A673 (cell line): ENCODE data around the gene LRRC25. TPM values are rescaled to one million over a fixed set of nuclear protein-coding genes. Genes with fewer than 3 reads are reported as not detected.

ENCODE experiments used
- BruUV-seq: library from RNA; stranded (reverse); fragments of 400-500 nt; replicated peaks from 2 replicates; lab custom pipeline; 2021; lab: Mats Ljungman, UMichigan
- CTCF ChIA-PET: fragments of 300-600 bp; sonication (Branson Sonifier 250); formaldehyde crosslinking; loops from one replicate; lab custom pipeline; 2022; ENCODE audit warnings: antibody characterized with exemption; lab: Charles Lee
- POLR2A ChIA-PET: fragments of 300-600 bp; sonication (Branson Sonifier 250); formaldehyde crosslinking; loops from one replicate; lab custom pipeline; 2022; ENCODE audit warnings: antibody characterized with exemption; ENCODE audit not compliant: low non-redundant PET; lab: Charles Lee
- DNase-seq: peaks from one replicate; pipeline ENCODE4 v3.0.0-alpha.2; 2015; ENCODE audit warnings: low spot score
- H3K27ac ChIP-seq: fragments of 200-600 bp; sonication (generic); 2 replicates; pipeline ENCODE4 v1.5.1; 2016; ENCODE audit warnings: mixed run types, low read depth, mild to moderate bottlenecking, mixed read lengths, antibody characterized with exemption, low read length; ENCODE audit not compliant: poor library complexity, severe bottlenecking
- H3K27me3 ChIP-seq: fragments of 200-600 bp; sonication (generic); replicated peaks from 2 replicates; pipeline ENCODE4 v1.6.1; 2017; ENCODE audit warnings: mixed run types, low read depth, mild to moderate bottlenecking, mixed read lengths, antibody characterized with exemption, low read length; ENCODE audit not compliant: insufficient read depth, poor library complexity
- H3K36me3 ChIP-seq: fragments of 200-600 bp; sonication (generic); 2 replicates; pipeline ENCODE4 v1.6.1; 2016; ENCODE audit warnings: mixed run types, mild to moderate bottlenecking, mixed read lengths, antibody characterized with exemption, low read length; ENCODE audit not compliant: insufficient read depth, poor library complexity, severe bottlenecking
- H3K4me1 ChIP-seq: fragments of 200-600 bp; sonication (generic); 2 replicates; pipeline ENCODE4 v1.6.1; 2017; ENCODE audit warnings: mixed run types, mild to moderate bottlenecking, mixed read lengths, antibody characterized with exemption, low read length; ENCODE audit not compliant: insufficient read depth, poor library complexity, severe bottlenecking
- H3K4me3 ChIP-seq: fragments of 200-600 bp; sonication (generic); 2 replicates; pipeline ENCODE4 v1.5.1; 2016; ENCODE audit warnings: low read depth, mixed run types, mild to moderate bottlenecking, mixed read lengths, low read length; ENCODE audit not compliant: poor library complexity, severe bottlenecking
- H3K9me3 ChIP-seq: fragments of 200-600 bp; sonication (generic); 2 replicates; pipeline ENCODE4 v1.6.1; 2016; ENCODE audit warnings: mixed run types, low read depth, mild to moderate bottlenecking, mixed read lengths, antibody characterized with exemption, low read length; ENCODE audit not compliant: poor library complexity, severe bottlenecking
- EZH2 ChIP-seq: fragments of 200-600 bp; sonication (generic); IDR thresholded peaks from 2 replicates; pipeline ENCODE4 v1.6.1; 2017; ENCODE audit warnings: borderline replicate concordance, low read depth, mild to moderate bottlenecking, mixed read lengths, antibody characterized with exemption, low read length; ENCODE audit not compliant: poor library complexity, severe bottlenecking
- intact Hi-C: fragments of 100-400 bp; cut with micrococcal nuclease; formaldehyde crosslinking; loops from one replicate; pipeline ENCODE4 v1.10.0; 2022; ENCODE audit not compliant: unreplicated experiment
- microRNA-seq: library from miRNA; unstranded; fragments of <30 nt; microRNA quantifications from one replicate; pipeline ENCODE4 v1.2.0, GENCODE V29; 2021
- total RNA-seq: library from RNA; stranded (reverse); gene quantifications from 2 replicates; pipeline ENCODE4 v1.2.3, GENCODE V29; 2021
- TF ChIP-seq, protein P1 (sequence below): fragments of 300-800, 200-600 bp; sonication (generic); conservative IDR thresholded peaks from 2 replicates; pipeline ENCODE4 v1.5.1; 2017; ENCODE audit warnings: low read depth, mild to moderate bottlenecking, antibody characterized with exemption, low read length, moderate library complexity, mixed read lengths

Gene LRRC25
- total RNA-seq, 1 experiment from 2014 or later = not detected

DNA sequence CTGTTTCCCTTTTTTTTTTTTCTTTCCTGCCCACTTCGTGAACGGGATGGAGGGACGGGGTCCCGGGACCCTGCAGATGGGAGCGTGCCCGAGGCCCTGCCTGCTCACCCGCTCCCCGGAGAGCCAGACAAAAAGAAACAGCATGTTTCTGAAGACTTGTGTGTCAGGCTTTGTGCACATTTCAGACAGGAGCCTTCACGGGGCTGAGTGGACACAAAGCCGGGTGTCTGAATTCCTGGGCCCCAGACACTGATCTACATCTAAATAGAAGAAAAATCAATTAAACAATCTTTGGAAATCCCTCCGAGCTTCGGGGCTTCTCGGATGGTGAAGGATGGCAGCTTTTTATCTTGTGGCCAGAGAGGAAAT is 52.9 kb downstream of the LRRC25 start:
- Histone ChIP-seq H3K4me1 (peaks cover 26% of the 10 kb centered on the region), H3K4me3 (no peak overlapping the region), H3K36me3 (no peaks in the 10 kb centered on the region), H3K27ac (peak overlapping the region; percentile 15), H3K9me3 (no peaks in the 10 kb centered on the region), H3K27me3 (no peaks in the 10 kb centered on the region)
- POLR2A ChIA-PET = no interaction called here
- intact Hi-C loops = no loop called here
- BruUV-seq = no TSS peak
- CTCF ChIA-PET = interaction anchor here (0.7 to 0.9 kb wide), 2 partner anchors 16 to 44 kb away, joined by 3 to 4 read pairs; no protein-coding TSS in a partner anchor
- no peak for DNase-seq
- TF ChIP-seq, protein P1, sequence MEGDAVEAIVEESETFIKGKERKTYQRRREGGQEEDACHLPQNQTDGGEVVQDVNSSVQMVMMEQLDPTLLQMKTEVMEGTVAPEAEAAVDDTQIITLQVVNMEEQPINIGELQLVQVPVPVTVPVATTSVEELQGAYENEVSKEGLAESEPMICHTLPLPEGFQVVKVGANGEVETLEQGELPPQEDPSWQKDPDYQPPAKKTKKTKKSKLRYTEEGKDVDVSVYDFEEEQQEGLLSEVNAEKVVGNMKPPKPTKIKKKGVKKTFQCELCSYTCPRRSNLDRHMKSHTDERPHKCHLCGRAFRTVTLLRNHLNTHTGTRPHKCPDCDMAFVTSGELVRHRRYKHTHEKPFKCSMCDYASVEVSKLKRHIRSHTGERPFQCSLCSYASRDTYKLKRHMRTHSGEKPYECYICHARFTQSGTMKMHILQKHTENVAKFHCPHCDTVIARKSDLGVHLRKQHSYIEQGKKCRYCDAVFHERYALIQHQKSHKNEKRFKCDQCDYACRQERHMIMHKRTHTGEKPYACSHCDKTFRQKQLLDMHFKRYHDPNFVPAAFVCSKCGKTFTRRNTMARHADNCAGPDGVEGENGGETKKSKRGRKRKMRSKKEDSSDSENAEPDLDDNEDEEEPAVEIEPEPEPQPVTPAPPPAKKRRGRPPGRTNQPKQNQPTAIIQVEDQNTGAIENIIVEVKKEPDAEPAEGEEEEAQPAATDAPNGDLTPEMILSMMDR = no peak
- no peak for TF ChIP-seq EZH2

DNA sequence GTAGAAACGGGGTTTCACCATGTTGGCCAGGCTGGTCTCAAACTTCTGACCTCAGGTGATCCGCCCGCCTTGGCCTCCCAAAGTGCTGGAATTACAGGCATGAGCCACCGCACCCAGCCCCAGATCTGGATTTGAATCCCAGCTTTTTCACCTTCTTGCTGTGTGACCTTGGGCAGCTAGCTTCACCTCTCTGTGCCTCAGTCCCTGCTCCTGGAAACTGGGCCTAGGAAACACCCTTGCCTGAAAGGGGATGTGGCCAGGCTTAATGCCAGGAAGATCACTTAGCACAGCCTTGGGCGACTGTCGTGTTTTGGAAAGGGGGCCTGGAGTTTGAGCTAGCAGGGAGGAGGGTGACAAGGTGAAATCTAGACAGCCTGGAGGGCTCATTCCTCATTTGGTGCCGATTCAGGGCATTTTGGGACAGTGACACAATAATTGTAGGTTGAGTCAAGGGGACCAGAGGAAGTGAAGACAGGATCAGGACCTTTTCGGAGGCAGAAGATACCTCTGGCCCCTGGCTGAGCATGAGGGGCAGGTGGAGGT is 55.3 kb downstream of the LRRC25 start:
- no peak for DNase-seq
- POLR2A ChIA-PET = no interaction called here
- H3K4me1 ChIP-seq = peaks cover 26% of the 10 kb centered on the region
- TF ChIP-seq, protein P1 = no peak
- TF ChIP-seq EZH2 = no peak
- H3K36me3 ChIP-seq = no peaks in the 10 kb centered on the region
- H3K27me3 ChIP-seq = no peaks in the 10 kb centered on the region
- no TSS peak for BruUV-seq
- H3K27ac ChIP-seq = no peak overlapping the region
- CTCF ChIA-PET = interaction anchor here (1.2 to 1.6 kb wide), 2 partner anchors 62 to 63 kb away, joined by 4 to 6 read pairs; no protein-coding TSS in a partner anchor
- intact Hi-C loops = no loop called here
- H3K9me3 ChIP-seq = no peaks in the 10 kb centered on the region
- H3K4me3 ChIP-seq = no peak overlapping the region

Small RNA genes within 50 kb of the gene (microRNA-seq; reads per million reads assigned to microRNA genes)
- not detected for gene MIR3189

Other genes starting within 250 kb of the LRRC25 start
- gene PIK3R2, start 244.5 kb downstream of the LRRC25 start, total RNA-seq = 38.1 and 41.9 TPM in 2 replicates
- not detected in 2 replicates for gene IFI30, start 223.8 kb downstream of the LRRC25 start, total RNA-seq
- 20.2 and 21.3 TPM in 2 replicates for gene MPV17L2, start 204.4 kb downstream of the LRRC25 start, total RNA-seq
- gene RAB3A, start 193.6 kb downstream of the LRRC25 start, total RNA-seq = 2.9 and 4.2 TPM in 2 replicates
- gene PDE4C, start 171.2 kb downstream of the LRRC25 start, total RNA-seq = not detected in 2 replicates
- 10.2 and 12.0 TPM in 2 replicates for gene IQCN, start 123.2 kb downstream of the LRRC25 start, total RNA-seq
- 128 and 136 TPM in 2 replicates for gene JUND, start 116.0 kb downstream of the LRRC25 start, total RNA-seq
- 252 and 262 TPM in 2 replicates for gene LSM4, start 74.5 kb downstream of the LRRC25 start, total RNA-seq
- gene PGPEP1, start 57.0 kb downstream of the LRRC25 start, total RNA-seq = 15.8 and 23.0 TPM in 2 replicates
- gene GDF15, start 11.5 kb downstream of the LRRC25 start, total RNA-seq = 4.0 and 4.7 TPM in 2 replicates
- 242 and 248 TPM in 2 replicates for gene SSBP4, start 21.8 kb upstream of the LRRC25 start, total RNA-seq
- 153 and 223 TPM in 2 replicates for gene ISYNA1, start 40.5 kb upstream of the LRRC25 start, total RNA-seq
- 15.8 and 16.4 TPM in 2 replicates for gene ELL, start 124.4 kb upstream of the LRRC25 start, total RNA-seq
- 210 and 245 TPM in 2 replicates for gene FKBP8, start 146.0 kb upstream of the LRRC25 start, total RNA-seq
- 111 and 114 TPM in 2 replicates for gene KXD1, start 160.2 kb upstream of the LRRC25 start, total RNA-seq
- gene UBA52, start 174.2 kb upstream of the LRRC25 start, total RNA-seq = 1,270 and 1,348 TPM in 2 replicates
- gene REX1BD, start 191.2 kb upstream of the LRRC25 start, total RNA-seq = 61.4 and 74.9 TPM in 2 replicates
- gene CRLF1, start 209.2 kb upstream of the LRRC25 start, total RNA-seq = 192 and 305 TPM in 2 replicates
- 9.3 and 18.0 TPM in 2 replicates for gene TMEM59L, start 215.2 kb upstream of the LRRC25 start, total RNA-seq
- gene KLHL26, start 239.4 kb upstream of the LRRC25 start, total RNA-seq = 16.3 and 16.8 TPM in 2 replicates